K562 (cell line): ENCODE measurements around the gene TMEM239.

Experiments used
- PHB2 ChIP-seq: fragments of 450-650 bp; IDR thresholded peaks from 2 replicates; pipeline ENCODE4 v1.6.1; 2017; ENCODE audit warnings: low read depth
- POLR2A ChIP-seq: fragments of 450-650 bp; conservative IDR thresholded peaks from 2 replicates; pipeline ENCODE4 v1.6.1; 2016
- TAF1 ChIP-seq: IDR thresholded peaks from 2 replicates; pipeline ENCODE4 v1.6.1; 2011; ENCODE audit warnings: mild to moderate bottlenecking, low read length, moderate library complexity; ENCODE audit not compliant: insufficient read depth, control insufficient read depth, severe bottlenecking; ENCODE audit errors: extremely low read depth
- ZNF133 ChIP-seq: fragments of 250-450 bp; sonication (Bioruptor Pico); IDR thresholded peaks from 2 replicates; pipeline ENCODE4 v1.4.0; 2020; ENCODE audit warnings: mild to moderate bottlenecking

GRCh38 chr20:2815242-2815900 lies 793 bp upstream of the TMEM239 start:
- TF ChIP-seq ZNF133 (CRISPR knock-in tag) (no peak), POLR2A (no peak), PHB2 (no peak), TAF1 (no peak)
